GM23248 (cell line): Measurements from ENCODE around the gene UBC.

Experiments
- EZH2 ChIP-seq: fragments of 200-600 bp; sonication (generic); IDR thresholded peaks from 2 replicates; pipeline ENCODE4 v1.6.1; 2018; ENCODE audit warnings: antibody characterized with exemption, mild to moderate bottlenecking; ENCODE audit not compliant: insufficient read depth, poor library complexity, severe bottlenecking
- EZH2phosphoT487 ChIP-seq: fragments of 200-600 bp; sonication (generic); IDR thresholded peaks from 2 replicates; pipeline ENCODE4 v1.6.1; 2018; ENCODE audit warnings: antibody characterized with exemption, moderate library complexity, mild to moderate bottlenecking, low read depth; ENCODE audit not compliant: insufficient read depth

DNA sequence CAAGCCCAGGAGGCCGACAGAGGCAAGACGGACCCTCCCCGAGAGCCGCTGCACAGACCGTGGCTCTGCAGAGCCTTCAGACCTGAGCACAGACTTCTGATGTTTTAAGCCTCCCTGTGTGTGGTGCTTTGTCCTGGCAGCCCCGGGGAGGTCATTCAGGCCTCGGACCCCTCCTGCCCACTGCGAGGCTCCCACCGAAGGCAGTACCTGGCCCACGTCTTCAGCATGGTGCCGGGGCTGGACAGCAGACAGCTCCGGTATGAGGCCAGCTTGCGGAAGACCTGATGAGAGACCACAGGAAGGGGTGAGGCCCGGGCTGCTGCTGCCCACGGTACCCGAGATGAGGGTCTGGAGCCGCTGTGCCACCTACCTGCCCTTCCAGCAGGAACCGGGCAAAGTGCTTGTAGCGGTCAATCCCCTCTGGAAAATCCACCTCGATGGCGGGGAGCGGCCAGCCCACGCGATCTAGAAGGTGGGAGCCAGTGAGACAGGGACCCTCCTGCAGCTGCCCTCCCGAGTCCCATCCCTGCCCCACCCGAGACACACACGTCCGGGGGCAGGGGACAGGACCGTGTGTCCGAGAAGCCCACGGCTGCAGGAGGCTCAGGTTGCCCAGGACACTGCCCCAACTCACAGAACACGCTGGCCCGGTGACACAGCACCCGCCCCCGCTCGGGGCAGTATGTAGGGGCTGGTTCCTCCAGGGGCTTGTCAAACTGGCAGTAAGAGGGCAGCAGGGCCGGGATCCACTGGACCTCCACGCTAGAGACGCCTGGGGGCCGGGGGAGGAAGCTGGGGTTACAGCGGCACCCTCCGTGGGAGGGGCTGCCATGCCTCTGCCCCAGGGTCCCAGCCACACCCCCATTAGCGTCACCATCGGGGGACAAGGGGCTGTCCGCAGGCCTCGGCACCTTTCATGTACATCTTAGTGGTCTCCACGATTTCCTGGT lies 35.6 kb upstream of the UBC start:
- TF ChIP-seq EZH2phosphoT487 (no peak), EZH2 (no peak)
